Gastroesophageal sphincter (tissue), 4 donors: Measurements from ENCODE around the gene EGFR. TPM values are rescaled to one million over a fixed set of nuclear protein-coding genes. Genes with fewer than 3 reads are reported as not detected.

Experiments
- ATAC-seq: fragments of 150-250 bp; one replicate; pipeline ENCODE4 v1.9.1; 2016; ENCODE audit warnings: mild to moderate bottlenecking, moderate library complexity
- H3K27ac ChIP-seq, 4 donors: fragments of 200-600 bp; sonication (generic) in 3 of 4; 1 replicate in 3 of 4; 2 replicates in 1 of 4; pipeline ENCODE4 v1.5.1; 2016 to 2019
- H3K27me3 ChIP-seq: fragments of 200-600 bp; sonication (generic); one replicate; pipeline ENCODE4 v1.5.1; 2019
- H3K36me3 ChIP-seq, 2 donors: fragments of 200-600 bp; sonication (generic); one replicate each; pipeline ENCODE4 v1.5.1; 2019; ENCODE audit warnings: control low read depth in 1 of 2
- H3K4me1 ChIP-seq, 3 donors: fragments of 200-600 bp; sonication (generic); 1 replicate in 2 of 3; 2 replicates in 1 of 3; pipeline ENCODE4 v1.5.1; 2016 to 2019; ENCODE audit warnings: control low read depth in 2 of 3
- H3K4me3 ChIP-seq, 2 donors: fragments of 200-600 bp; sonication (generic); one replicate each; pipeline ENCODE4 v1.5.1; 2019; ENCODE audit warnings: mild to moderate bottlenecking in 1 of 2, moderate library complexity in 1 of 2
- H3K9me3 ChIP-seq, 3 donors: fragments of 200-600 bp; sonication (generic); one replicate each; pipeline ENCODE4 v1.5.1; 2017 to 2019; ENCODE audit warnings: control low read depth in 2 of 3
- EP300 ChIP-seq: sonication (generic); formaldehyde crosslinking; IDR thresholded peaks from one replicate; pipeline ENCODE4 v1.6.1; 2017; ENCODE audit warnings: antibody characterized with exemption, mild to moderate bottlenecking
- POLR2A ChIP-seq, 2 donors: fragments of 450-650 bp; IDR thresholded peaks; one replicate each; pipeline ENCODE4 v1.6.1; 2017; ENCODE audit warnings: antibody characterized with exemption in 2 of 2, mild to moderate bottlenecking in 2 of 2, moderate library complexity in 1 of 2
- POLR2AphosphoS5 ChIP-seq: sonication (generic); formaldehyde crosslinking; IDR thresholded peaks from one replicate; pipeline ENCODE4 v1.6.1; 2017; ENCODE audit warnings: antibody characterized with exemption
- WGBS, 2 donors: methylation state at CpG; one replicate each; pipeline ENCODE4 v1.1.5; 2018; ENCODE audit warnings: low coverage in 1 of 2; 5-methylcytosine and 5-hydroxymethylcytosine counted together
- total RNA-seq, 4 donors: library from RNA; depleted of rRNA; stranded (reverse); fragments of >200 nt; gene quantifications; one replicate each; pipeline ENCODE4 v1.1.0, GENCODE V29; 2016
- TF ChIP-seq, protein P1 (sequence below), 4 experiments: fragments of 200-600 bp in 2 of 4; fragments of 450-650 bp in 2 of 4; sonication (generic) in 1 of 4; IDR thresholded peaks; one replicate each; pipeline ENCODE4 v1.5.1; 2017 to 2019; ENCODE audit warnings: antibody characterized with exemption in 4 of 4, mild to moderate bottlenecking in 2 of 4, moderate library complexity in 2 of 4

Gene EGFR
- total RNA-seq, 4 donors from 2014 or later: 85.7 to 126 (median 111) TPM

GRCh38 chr7:55113760-55114540 lies 95.1 kb downstream of the EGFR start:
- WGBS, 2 donors: 95% methylated on average over 3 of the region's 3 CpGs; no CpG with 5 or more reads in 1 of the 2 donors
- ATAC-seq: no peak
- H3K4me1 ChIP-seq: peaks cover 4 to 58% (median 24%) of the 10 kb centered on the region in 3 donors
- no peaks in the 10 kb centered on the region for H3K9me3 ChIP-seq
- H3K36me3 ChIP-seq: no peaks in the 10 kb centered on the region
- no peak overlapping the region for H3K4me3 ChIP-seq
- no peaks in the 10 kb centered on the region for H3K27me3 ChIP-seq
- H3K27ac ChIP-seq: no peak overlapping the region
- TF ChIP-seq POLR2A (IDR thresholded peaks at IDR 0.05) (no peak), POLR2AphosphoS5 (no peak), EP300 (no peak)
- TF ChIP-seq, protein P1, sequence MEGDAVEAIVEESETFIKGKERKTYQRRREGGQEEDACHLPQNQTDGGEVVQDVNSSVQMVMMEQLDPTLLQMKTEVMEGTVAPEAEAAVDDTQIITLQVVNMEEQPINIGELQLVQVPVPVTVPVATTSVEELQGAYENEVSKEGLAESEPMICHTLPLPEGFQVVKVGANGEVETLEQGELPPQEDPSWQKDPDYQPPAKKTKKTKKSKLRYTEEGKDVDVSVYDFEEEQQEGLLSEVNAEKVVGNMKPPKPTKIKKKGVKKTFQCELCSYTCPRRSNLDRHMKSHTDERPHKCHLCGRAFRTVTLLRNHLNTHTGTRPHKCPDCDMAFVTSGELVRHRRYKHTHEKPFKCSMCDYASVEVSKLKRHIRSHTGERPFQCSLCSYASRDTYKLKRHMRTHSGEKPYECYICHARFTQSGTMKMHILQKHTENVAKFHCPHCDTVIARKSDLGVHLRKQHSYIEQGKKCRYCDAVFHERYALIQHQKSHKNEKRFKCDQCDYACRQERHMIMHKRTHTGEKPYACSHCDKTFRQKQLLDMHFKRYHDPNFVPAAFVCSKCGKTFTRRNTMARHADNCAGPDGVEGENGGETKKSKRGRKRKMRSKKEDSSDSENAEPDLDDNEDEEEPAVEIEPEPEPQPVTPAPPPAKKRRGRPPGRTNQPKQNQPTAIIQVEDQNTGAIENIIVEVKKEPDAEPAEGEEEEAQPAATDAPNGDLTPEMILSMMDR (IDR thresholded peaks at IDR 0.05): no peak

- Histone ChIP-seq H3K27me3 (no peaks in the 10 kb centered on the region), H3K9me3 (no peaks in the 10 kb centered on the region), H3K4me3 (no peak overlapping the region), H3K4me1 (peaks cover 0 to 53% (median 4%) of the 10 kb centered on the region in 3 donors), H3K27ac (no peak overlapping the region), H3K36me3 (no peaks in the 10 kb centered on the region)
- ATAC-seq: no peak
- WGBS, 2 donors: 81 to 89% methylated on average over 4 to 5 of the region's 7 CpGs
- TF ChIP-seq POLR2A (IDR thresholded peaks at IDR 0.05): no peak
- no peak for TF ChIP-seq EP300
- TF ChIP-seq, protein P1 (IDR thresholded peaks at IDR 0.05): no peak
- no peak for TF ChIP-seq POLR2AphosphoS5
These were observed 98.5 kb downstream of the EGFR start for GRCh38 chr7:55117286-55117685.

GRCh38 chr7:55118426-55118825 lies 99.6 kb downstream of the EGFR start:
- TF ChIP-seq, protein P1 (IDR thresholded peaks at IDR 0.05): no peak
- TF ChIP-seq EP300 (no peak), POLR2A (IDR thresholded peaks at IDR 0.05) (no peak), POLR2AphosphoS5 (no peak)
- WGBS, 2 donors: 83% methylated on average over 2 of the region's 5 CpGs; no CpG with 5 or more reads in 1 of the 2 donors
- ATAC-seq: no peak
- peaks cover 0 to 50% (median 4%) of the 10 kb centered on the region in 3 donors for H3K4me1 ChIP-seq
- peak overlapping the region in 1 of 4 donors; percentile 25 for H3K27ac ChIP-seq
- no peaks in the 10 kb centered on the region for H3K36me3 ChIP-seq
- no peaks in the 10 kb centered on the region for H3K9me3 ChIP-seq
- no peaks in the 10 kb centered on the region for H3K27me3 ChIP-seq
- no peak overlapping the region for H3K4me3 ChIP-seq

DNA sequence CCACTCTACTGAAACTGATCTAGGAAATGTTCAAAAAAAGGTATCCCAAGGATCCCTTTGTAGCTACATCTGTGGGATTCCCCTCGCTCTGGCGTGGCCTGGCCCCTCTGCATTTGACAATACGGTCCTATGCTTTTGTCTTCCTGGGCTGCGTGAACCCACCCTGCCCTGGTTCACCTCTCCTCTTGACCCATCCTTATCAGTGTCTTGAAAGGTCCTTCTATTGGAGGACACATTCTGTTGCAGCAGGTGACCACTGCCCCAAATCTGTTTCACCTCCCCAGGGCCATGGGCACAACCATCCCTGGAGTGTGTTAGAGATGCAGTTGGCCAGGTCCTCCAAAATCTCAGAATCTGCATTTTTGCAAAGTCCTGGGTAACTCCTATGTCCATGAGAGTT lies 100.8 kb downstream of the EGFR start:
- H3K9me3 ChIP-seq: no peaks in the 10 kb centered on the region
- peaks cover 0 to 51% (median 6%) of the 10 kb centered on the region in 3 donors for H3K4me1 ChIP-seq
- 94 to 95% methylated on average over 3 to 4 of the region's 4 CpGs for WGBS, 2 donors
- TF ChIP-seq, protein P1 (IDR thresholded peaks at IDR 0.05): no peak
- TF ChIP-seq POLR2A (IDR thresholded peaks at IDR 0.05) (no peak), POLR2AphosphoS5 (no peak), EP300 (no peak)
- no peaks in the 10 kb centered on the region for H3K36me3 ChIP-seq
- H3K4me3 ChIP-seq: no peak overlapping the region
- H3K27me3 ChIP-seq: no peaks in the 10 kb centered on the region
- peak overlapping the region in 3 of 4 donors; percentile 69 to 72 (median 71) for H3K27ac ChIP-seq
- no peak for ATAC-seq

- H3K4me3 ChIP-seq: no peak overlapping the region
- TF ChIP-seq EP300 (no peak), POLR2AphosphoS5 (no peak), POLR2A (IDR thresholded peaks at IDR 0.05) (no peak)
- TF ChIP-seq, protein P1 (IDR thresholded peaks at IDR 0.05): no peak
- H3K9me3 ChIP-seq: no peaks in the 10 kb centered on the region
- H3K4me1 ChIP-seq: peaks cover 0 to 53% (median 11%) of the 10 kb centered on the region in 3 donors
- 73% methylated on average over 7 of the region's 7 CpGs; no CpG with 5 or more reads in 1 of the 2 donors for WGBS, 2 donors
- H3K36me3 ChIP-seq: no peaks in the 10 kb centered on the region
- H3K27me3 ChIP-seq: no peaks in the 10 kb centered on the region
- no peak for ATAC-seq
- peak overlapping the region in 3 of 4 donors; percentile 69 to 72 (median 71) for H3K27ac ChIP-seq
These were observed 101.3 kb downstream of the EGFR start for GRCh38 chr7:55120074-55120473.
